NOMO-1 treated with dmso at 0.1 percent for 144 hours (cell line): ENCODE measurements around the gene CCNDBP1.
"Not testable (repeated sequence)": the region's sequence is repeated elsewhere in the genome, so short reads cannot be mapped to it uniquely, and the experiment has no call there.

ENCODE experiments used
- DNase-seq: peaks from one replicate; lab custom pipeline; 2025; ENCODE audit not compliant: unreplicated experiment; lab: John Stamatoyannopoulos, UW

The CCNDBP1 gene, protein sequence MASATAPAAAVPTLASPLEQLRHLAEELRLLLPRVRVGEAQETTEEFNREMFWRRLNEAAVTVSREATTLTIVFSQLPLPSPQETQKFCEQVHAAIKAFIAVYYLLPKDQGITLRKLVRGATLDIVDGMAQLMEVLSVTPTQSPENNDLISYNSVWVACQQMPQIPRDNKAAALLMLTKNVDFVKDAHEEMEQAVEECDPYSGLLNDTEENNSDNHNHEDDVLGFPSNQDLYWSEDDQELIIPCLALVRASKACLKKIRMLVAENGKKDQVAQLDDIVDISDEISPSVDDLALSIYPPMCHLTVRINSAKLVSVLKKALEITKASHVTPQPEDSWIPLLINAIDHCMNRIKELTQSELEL

DNA sequence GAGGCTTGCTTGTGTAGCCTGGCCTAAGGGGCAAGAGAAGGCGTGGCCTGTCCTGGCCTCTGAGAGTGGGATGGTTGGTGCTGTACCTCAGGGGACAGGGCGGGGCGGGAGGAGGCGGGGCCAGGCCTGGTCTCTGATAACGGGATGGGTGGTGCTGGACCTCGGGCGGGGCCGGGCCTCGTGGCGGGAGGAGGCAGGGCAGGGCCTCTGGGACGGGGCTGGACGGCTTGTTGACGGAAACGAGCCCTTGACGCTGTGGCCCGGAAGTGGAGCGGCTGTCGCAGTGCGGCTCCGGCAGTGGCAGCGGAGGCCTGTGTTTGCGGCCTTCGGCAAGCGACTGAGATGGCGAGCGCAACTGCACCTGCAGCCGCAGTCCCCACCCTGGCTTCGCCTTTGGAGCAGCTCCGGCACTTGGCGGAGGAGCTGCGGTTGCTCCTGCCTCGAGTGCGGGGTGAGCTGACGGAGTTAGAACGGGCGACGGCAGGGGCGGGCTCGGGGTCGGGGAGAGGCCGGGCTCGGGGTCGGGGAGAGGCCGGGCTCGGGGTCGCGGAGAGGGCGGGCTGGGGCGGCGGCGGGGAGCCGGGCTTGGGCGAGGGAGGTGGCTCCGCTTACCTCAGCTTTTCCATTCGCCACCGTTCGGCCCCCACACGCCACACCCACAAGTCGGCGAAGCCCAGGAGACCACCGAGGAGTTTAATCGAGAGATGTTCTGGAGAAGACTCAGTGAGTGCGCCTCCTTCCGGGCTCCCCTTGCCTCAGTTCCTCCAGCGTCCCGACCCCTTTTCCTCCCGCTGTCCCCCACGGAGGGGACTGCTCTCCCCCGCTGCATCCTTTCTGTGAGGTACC is at the start of gene CCNDBP1:
CCNDBP1 (plus strand) TSS at position 247 of the 846 bp plus-strand sequence; CDS start at position 343, 96 bp downstream.
- DNase-seq = peak; percentile 95

DNA sequence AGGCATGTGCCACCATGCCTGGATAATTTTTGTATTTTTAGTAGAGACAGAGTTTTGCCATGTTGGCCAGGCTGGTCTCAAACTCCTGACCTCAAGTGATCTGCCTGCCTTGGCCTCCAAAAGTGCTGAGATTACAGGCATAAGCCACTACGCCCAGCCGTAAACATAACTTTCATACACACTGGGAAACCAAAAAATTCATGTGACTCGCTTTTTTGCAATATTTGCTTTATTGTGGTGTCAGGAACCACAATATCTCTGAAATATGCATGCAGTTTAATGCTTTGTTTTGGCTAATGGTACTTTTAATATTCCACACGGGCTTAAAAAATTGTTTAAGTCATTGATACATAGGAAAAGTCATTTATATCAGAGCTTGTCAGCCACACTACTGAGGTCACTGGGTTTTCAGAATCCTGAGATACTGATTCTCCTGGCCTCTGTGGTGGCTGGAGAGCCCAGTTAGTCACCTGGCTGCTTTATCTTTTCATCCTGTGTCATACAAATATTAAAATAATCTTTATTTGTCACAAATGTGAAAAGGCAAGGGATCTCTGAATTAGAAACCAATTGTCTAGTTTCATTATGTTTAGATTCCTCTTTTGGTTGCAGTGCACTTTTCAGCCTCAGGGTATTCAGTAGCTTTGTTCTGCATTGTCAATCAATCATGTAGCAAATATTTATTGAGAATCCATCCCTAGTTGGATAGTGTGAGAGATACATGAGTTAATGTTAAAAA is 41.8 kb upstream of the CCNDBP1 start:
- no peak for DNase-seq

DNA sequence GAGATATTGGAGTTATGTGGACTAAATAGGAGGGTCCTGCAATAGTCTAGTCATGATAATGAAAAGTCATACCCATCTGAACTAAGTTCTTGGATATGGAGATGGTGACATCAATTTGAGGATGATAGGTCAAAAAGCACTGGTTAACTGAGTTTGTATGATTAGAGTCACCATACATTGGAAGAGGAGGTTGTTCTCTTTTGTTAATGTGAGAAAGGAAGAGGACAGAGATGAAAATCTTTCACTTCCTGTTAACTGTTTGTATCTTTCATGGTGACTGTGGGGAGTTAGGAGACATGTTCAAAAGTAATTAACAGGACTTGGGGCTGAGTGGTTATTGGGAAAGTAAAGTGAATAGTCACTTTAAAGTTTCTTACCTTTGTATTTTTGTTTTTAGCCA is 40.7 kb upstream of the CCNDBP1 start:
- peak; percentile 30 for DNase-seq

DNA sequence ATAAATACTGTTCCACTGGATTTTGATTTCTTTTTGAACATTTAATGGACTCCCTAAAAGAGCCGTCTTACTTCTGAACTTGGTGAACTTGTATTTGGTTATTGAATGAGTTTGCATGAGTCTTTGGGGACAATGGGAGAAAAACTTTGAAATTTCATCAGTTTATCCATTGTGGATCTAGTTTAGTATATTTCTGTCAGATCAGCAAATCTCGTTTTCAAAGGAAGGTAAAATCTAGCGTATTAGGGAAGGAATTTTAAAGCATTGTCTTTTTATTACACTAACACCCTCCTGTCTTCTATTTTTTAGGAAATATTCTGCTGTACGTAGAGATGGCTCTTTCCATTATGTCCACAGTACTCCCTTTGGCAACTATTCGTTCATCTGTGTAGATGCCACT is 39.0 kb upstream of the CCNDBP1 start:
- DNase-seq = no peak

DNA sequence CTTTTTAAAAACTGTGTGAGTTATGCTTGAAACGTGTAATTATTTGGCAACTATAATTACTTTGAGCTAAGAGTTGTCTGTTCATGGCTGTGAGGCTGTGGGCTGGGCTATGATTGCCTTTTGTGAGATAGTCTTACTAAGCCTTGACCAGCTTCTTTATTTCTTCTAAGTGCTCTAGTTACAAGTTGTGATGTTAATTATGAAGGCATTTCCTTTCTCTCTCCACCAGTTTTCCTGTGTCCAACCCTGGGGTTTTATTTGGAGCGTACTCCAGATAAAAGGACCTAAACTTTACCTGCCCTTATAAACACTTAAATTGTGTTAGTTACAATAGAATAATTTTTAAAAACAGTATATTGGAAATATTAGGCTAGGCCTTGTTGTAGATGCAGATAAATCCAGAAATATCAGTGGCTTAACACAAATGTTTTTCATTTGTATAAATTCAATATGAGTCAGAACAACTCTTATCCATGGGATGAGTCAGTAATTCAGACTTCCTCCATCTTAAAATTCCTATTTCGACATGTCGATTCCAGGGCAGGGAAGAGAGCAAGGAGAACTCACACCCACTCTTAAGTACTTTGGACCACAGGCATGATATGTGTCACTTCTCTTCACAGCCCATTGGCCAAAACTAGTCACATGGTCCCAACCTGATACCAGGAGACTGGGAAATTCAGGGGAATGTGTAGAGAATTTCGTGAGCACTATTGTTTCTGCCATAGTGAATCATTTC is 34.8 kb upstream of the CCNDBP1 start:
- no peak for DNase-seq

DNA sequence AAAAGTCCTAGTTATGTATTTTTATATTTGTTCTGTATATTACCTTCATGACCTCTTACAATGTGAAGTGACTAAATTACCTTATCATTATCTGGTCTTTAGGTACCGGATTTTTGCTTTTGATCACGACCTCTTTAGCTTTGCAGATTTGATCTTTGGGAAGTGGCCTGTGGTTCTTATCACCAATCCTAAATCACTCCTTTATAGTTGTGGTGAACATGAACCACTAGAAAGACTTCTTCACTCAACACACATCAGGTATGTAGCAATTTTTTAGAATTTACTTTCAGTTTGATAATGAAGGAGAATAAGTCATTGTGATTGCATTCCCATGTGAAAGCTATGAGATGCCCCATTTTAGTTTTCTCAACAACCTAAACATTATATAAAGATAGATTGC is 33.5 kb upstream of the CCNDBP1 start:
- DNase-seq = no peak

DNA sequence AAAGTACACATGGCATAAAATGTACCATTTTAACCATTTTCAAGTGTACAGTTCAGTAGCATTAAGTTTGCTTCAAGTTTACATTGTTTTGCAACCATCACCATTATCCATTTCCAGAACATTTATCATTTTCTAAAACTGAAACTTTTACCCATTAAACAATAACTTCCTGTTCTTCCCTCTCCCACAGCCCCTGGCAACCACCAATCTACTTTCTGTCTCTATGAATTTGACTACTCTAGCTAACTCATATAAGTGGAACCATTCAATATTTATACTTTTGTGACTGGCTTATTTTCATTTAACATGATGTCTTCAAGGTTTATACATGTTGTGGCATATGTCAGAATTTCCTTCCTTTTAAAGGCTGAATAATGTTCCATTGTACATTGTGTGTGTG is 31.9 kb upstream of the CCNDBP1 start:
- no peak for DNase-seq

DNA sequence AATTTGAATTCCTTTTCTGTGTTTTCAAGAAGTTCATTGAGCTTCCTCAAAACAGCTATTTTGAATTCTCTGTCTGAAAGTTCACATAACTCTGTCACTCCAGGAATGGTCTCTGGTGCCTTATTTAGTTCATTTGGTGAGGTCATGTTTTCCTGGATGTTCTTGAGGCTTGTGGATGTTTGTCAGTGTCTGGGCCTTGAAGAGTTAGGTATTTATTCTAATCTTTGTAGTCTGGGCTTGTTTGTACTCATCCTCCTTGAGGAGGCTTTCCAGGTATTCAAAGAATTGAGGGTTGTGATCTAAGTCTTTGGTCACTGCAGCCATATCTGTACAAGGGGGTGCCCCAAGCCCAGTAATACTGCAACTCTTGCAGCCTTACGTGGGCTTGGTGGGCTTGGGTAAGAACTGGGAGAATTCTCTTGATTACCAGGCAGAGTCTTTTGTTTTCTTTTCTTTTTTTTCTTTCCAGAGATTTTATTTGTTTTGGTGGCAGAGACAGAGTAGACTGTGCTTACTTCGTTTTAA is 19.3 kb upstream of the CCNDBP1 start:
- no peak for DNase-seq

DNA sequence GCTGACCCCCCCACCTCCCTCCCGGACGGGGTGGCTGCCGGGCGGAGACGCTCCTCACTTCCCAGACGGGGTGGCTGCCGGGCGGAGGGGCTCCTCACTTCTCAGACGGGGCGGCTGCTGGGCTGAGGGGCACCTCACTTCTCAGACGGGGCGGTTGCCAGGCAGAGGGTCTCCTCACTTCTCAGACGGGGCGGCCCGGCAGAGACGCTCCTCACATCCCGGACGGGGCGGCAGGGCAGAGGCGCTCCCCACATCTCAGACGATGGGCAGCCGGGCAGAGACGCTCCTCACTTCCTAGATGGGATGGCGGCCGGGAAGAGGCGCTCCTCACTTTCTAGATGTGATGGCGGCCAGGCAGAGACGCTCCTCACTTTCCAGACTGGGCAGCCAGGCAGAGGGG is 17.9 kb upstream of the CCNDBP1 start:
- DNase-seq = not testable (repeated sequence)

DNA sequence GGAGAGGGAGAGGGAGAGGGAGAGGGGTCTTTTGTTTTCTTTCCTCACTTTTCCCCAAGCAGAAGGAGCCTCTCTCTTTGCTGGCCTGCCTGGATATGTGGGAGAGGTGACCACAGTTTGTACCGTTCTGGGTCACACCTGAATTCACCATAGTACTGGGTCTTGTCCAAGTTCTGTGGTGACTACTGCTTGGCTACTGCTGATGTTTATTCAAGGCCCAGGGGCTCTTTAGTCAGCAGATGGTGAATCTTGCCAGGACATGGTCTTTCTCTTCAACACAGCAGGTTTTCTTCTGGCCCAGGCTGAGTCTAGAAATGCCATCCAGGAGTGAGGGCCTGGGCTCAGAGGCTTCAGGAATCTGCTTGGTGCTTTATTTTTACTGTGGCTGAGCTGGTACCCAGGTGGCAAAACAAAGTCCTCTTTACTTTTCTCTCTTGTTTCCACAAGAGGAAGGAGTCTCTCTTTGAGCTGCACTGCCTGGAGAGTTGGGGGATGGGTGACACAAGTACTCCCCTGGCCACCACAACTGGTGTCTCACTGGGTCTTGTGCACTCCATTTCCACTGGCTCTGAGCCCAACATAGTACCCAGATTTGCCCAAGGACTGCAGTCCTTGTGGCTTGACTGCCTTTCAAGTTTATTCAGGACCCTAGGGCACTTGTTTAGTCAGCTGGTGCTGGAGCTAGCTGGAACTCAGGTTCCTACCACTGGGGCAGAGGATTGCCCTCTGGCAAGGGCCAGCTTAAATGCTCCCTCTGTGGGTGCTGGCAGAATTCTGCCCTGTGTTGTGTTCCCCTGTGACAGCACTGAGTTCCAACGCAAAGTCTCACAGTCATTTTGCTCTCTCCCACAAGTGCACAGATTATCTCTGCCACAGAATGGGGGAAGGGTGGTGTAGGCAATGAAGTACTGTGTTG is 16.8 kb upstream of the CCNDBP1 start:
- DNase-seq = no peak

DNA sequence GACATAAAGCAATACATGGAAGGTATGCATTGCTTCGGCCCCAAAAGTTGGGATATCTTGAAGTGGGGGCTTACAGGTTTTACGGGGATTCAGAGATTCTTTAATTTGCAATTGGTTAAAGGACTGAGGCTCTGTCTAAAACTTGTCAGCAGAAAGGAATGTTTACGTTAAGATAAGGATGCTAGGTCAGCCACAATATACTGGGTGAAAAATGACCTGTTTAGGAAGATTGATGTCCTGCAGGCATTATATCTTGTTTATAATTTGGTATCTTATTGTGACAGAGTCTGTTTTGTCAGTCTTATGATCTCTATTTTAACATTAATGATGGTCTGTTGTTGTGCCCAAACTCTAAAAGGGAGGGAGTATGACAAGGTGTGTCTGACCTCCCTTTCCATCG is 15.3 kb upstream of the CCNDBP1 start:
- DNase-seq = no peak

DNA sequence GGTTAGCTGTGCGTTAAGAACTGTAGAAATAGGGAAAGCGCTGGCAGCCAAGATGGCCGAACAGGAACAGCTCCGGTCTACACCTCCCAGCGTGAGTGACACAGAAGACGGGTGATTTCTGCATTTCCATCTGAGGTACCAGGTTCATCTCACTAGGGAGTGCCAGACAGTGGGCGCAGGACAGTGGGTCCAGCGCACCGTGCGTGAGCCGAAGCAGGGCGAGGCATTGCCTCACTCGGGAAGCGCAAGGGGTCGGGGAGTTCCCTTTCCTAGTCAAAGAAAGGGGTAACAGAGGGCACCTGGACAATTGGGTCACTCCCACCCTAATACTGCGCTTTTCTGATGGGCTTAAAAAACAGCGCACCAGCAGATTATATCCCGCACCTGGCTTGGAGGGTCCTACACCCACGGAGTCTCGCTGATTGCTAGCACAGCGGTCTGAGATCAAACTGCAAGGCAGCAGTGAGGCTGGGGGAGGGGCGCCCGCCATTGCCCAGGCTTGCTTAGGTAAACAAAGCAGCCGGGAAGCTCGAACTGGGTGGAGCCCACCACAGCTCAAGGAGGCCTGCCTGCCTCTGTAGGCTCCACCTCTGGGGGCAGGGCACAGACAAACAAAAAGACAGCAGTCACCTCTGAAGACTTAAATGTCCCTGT is 9.4 kb upstream of the CCNDBP1 start:
- DNase-seq = not testable (repeated sequence)

DNA sequence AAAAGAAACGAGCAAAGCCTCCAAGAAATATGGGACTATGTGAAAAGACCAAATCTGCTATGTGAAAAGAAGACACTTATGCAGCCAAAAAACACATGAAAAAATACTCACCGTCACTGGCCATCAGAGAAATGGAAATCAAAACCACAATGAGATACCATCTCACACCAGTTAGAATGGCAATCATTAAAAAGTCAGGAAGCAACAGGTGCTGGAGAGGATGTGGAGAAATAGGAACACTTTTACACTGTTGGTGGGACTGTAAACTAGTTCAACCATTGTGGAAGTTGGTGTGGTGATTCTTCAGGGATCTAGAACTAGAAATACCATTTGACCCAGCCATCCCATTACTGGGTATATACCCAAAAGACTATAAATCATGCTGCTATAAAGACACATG is 8.1 kb upstream of the CCNDBP1 start:
- DNase-seq = not testable (repeated sequence)

DNA sequence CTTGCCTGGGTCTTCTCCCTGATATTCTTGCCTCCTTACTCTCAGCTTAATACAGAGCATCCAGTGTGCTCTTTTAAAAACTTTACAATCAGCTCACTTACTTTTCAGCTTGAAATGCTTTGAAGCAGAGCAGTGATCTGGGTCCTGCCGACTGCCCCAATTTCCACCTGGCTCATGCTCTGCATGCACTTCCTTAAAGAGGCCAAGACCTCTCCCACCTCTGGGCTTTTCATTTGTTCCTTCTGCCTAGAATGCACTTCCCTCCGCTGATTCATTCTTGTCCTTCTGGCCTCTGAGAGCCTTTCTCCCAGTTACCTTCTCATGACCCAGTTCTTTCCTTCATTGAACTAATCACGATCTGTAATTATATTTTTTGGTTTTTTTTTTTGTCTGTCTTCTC is 1.9 kb upstream of the CCNDBP1 start:
- no peak for DNase-seq

DNA sequence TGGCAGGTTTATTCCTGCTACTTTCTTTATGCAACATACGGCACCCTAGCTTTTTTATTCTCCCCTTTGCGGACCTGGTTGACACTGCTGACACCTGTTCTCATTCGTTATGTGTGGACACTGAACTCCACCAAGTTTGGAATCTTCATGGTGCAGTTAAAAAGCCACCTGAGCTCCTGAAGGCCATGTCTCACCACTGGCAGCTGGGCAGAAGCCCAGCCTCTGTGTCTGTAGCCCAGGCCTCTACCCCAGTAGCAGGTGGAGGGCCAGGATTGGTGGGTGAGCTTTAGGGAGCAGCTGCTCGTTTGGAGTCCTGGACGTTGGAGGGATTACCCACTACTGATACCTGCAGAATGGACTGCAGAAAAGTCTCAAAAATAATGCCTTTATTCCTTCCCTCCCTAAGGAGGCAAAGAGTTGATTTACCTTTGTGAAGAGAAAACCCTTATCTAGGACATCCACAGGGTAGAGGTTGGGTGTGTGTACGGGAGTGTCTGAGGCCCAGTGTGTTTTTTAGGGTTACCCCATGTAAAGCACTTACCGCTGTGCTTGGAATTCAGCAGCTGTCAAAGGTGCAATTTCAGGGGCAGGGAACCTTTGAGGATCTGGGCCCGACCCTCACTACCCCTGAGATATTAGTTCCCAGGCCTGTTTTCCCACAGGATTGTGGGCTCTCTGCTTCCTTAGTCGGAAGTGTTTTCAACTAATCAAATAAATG is 637 bp upstream of the CCNDBP1 start:
- DNase-seq = no peak

DNA sequence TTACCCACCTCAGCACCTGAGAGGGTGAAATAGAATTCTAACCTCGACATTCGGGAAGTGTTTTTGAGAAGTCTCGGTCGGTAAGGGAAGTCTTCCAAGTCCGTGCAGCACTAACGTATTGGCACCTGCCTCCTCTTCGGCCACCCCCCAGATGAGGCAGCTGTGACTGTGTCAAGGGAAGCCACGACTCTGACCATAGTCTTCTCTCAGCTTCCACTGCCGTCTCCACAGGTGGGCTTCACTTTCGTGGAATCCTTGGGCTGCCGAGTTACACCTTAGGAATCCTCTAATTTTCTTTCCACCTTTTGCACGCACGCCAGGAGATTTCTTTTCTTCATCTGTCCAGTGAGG is 775 bp downstream of the CCNDBP1 start:
- no peak for DNase-seq

DNA sequence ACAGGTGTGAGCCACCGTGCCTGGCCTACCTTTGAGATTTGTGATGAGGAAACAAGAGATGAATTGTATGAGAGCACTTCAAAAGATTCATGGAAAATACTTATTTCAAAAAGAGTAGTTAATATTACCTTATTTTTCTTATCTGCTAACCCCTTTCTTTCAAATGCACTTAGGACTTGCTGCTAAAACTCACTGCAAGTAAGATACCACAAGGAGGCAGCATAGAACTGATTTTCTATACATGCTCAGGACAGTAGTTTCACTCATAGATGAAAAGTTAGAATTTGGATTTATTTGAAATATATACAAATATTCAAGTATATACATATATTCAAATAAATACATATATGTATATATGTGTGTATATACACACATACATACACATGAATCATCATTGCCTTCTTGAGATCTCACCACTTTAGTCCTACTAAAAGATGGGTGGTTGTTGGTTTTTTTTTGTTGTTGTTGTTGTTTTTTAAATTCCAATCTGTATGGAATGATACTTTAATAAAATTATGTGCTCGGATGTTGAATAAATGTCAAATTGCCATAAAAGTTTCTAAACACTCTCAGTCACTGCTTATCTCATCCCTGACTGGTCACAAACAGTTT is 2.4 kb downstream of the CCNDBP1 start:
- peak; percentile 9 for DNase-seq

DNA sequence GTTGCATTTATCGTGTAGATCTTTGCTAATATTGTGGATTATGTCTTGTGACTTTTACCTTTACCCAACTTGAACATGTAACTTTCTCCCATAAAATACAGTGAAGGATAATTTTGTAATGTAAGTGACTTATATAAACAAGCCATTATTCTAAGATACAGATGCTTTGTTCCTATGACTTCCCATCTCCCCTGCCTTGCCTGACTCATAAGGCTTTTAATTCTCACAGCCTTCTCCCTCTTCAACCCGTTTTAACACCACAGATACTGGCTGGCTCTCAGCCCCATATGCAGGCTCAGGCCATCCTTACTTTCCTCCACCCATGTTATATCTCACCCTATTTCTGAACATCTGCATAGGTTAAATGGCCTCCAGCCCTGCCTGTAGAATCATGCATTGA is 4.1 kb downstream of the CCNDBP1 start:
- DNase-seq = no peak
